ENCODE measurements around the gene TUT7. TPM values are rescaled to one million over a fixed set of nuclear protein-coding genes. Genes with fewer than 3 reads are reported as not detected.

The TUT7 gene
- polyA plus RNA-seq, 1 experiment: 31.8 TPM

DNA sequence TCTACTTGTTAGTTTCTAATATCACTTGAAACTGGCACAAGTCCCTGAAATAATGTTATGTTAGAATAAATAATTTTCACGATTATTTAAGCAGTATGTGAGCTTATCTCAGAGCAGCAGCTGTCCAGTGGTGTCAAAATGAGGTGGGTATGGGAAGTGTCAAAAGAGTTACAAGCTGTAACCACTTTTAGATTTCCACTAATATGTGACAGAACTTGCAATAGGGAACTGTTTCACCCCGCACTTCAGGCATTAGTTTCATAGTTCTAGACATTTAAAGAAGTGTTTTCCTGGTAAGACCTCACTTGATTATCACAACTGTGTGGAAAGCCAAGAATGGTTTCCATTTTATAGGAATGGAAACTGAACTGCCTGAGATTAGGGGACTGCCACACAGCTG lies 68.9 kb downstream of the TUT7 start:
- no peaks in the 10 kb centered on the region for H3K27me3 ChIP-seq (ENCODE audit: control insufficient read depth, insufficient read depth, low read length)
- no peaks in the 10 kb centered on the region; the same call in 1 of the 2 replicates for H3K9me3 ChIP-seq (ENCODE audit: control insufficient read depth, insufficient read depth, low read length)
- no peak overlapping the region for H3K27ac ChIP-seq (ENCODE audit: low read depth, low read length)
- H3K4me3 ChIP-seq (ENCODE audit: low read depth, low read length): no peak overlapping the region
- DNase-seq (ENCODE audit: low read depth, low spot score): no peak
- TF ChIP-seq, protein P1, sequence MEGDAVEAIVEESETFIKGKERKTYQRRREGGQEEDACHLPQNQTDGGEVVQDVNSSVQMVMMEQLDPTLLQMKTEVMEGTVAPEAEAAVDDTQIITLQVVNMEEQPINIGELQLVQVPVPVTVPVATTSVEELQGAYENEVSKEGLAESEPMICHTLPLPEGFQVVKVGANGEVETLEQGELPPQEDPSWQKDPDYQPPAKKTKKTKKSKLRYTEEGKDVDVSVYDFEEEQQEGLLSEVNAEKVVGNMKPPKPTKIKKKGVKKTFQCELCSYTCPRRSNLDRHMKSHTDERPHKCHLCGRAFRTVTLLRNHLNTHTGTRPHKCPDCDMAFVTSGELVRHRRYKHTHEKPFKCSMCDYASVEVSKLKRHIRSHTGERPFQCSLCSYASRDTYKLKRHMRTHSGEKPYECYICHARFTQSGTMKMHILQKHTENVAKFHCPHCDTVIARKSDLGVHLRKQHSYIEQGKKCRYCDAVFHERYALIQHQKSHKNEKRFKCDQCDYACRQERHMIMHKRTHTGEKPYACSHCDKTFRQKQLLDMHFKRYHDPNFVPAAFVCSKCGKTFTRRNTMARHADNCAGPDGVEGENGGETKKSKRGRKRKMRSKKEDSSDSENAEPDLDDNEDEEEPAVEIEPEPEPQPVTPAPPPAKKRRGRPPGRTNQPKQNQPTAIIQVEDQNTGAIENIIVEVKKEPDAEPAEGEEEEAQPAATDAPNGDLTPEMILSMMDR (IDR thresholded peaks at IDR 0.05; ENCODE audit: low read depth, low read length): no peak
- ChIA-PET POLR2A (no interaction called here), CTCF (no interaction called here)

DNA sequence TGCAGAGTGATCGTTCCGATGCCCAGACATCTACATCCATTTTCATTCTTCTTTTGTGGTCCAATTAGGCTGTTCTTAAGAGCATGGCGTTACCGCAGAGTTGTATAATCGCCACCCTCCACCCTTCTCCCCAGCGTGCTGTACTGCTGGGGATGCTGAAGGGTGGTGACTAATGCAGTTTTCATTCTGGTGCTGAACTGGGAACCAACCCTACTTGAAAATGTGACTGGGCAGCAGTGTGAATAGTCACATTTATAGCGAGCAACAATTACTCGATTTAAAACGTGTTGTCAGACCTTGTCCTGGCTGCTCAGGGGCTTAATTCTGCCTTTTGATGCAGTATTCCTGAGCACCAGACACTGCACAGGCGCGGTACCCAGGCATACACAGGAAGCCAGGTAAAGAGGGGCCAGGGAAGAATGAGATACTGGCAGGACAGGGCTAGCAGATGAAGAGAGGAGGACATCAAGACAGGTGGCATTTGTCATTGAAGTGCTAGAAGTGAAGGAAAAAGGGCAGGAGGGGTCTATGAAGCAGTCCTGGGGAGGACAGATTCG lies 71.2 kb downstream of the TUT7 start:
- CTCF ChIA-PET: no interaction called here
- peak; percentile 52 for DNase-seq (ENCODE audit: low read depth, low spot score)
- POLR2A ChIA-PET: interaction anchor here (1.0 to 1.1 kb wide), 2 partner anchors 19 to 122 kb away, joined by 5 to 6 read pairs; no protein-coding TSS in a partner anchor
- H3K27ac ChIP-seq (ENCODE audit: low read depth, low read length): peak overlapping the region; percentile 91
- peak overlapping the region; percentile 95 for H3K4me3 ChIP-seq (ENCODE audit: low read depth, low read length)
- TF ChIP-seq, protein P1 (IDR thresholded peaks at IDR 0.05; ENCODE audit: low read depth, low read length): no peak
- no peaks in the 10 kb centered on the region for H3K27me3 ChIP-seq (ENCODE audit: control insufficient read depth, insufficient read depth, low read length)
- H3K9me3 ChIP-seq (ENCODE audit: control insufficient read depth, insufficient read depth, low read length): no peaks in the 10 kb centered on the region; the same call in 1 of the 2 replicates

DNA sequence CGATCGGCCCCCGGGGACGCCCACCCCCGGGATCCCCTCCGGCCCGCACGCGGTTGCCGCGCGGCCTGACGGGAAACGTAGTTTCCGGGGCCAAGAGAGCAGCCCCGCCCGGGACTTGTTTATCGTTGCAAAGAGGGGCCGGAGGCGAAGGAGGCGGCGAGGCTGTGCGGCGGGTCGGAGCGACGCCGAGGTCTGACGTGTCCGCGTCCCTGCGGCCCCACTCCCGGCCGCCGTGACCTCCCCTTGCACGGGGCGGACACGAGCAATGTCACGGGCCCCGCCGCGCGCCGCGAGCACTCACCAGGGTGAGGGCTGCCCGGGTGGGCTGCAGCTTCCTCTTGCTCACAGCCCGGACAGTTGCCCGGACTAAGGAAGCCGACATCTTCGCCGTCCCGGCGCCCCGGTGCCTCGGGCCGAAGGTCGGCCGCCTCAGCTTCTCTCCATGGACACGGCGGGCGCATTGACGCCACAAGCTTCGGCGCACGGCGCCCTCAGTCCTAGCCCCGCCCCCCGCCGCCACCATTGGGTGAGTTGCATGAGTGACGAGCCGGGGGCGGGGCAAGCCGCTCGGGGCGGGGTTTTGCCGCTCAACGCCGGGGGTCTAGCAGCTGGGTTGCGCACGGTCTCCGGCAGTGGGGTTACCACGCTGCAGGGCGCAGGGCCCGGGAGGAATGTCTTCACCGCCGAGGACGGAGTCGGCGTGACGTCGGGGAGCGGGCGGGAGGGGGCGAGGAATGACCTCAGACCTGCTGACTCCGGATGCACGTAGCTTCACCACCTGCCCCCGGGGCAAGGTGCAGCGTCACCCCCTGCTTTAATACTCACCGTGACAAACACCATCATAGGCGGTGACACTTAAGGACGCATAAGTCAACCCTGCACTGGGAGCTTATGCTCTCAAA lies 71.9 kb downstream of the TUT7 start, which contains the start of gene ISCA1:
TSS of gene ISCA1 (minus strand) at position 462 of the 902 bp plus-strand sequence. CDS start at position 382, 80 bp downstream.
- DNase-seq (ENCODE audit: low read depth, low spot score): peak; percentile 81
- CTCF ChIA-PET: no interaction called here
- Histone ChIP-seq H3K27me3 (ENCODE audit: control insufficient read depth, insufficient read depth, low read length) (no peaks in the 10 kb centered on the region), H3K27ac (ENCODE audit: low read depth, low read length) (peak within 1 kb of the TSS; percentile 91), H3K9me3 (ENCODE audit: control insufficient read depth, insufficient read depth, low read length) (no peaks in the 10 kb centered on the region; the same call in 1 of the 2 replicates), H3K4me3 (ENCODE audit: low read depth, low read length) (peak within 1 kb of the TSS; percentile 95)
- POLR2A ChIA-PET: interaction anchor here (1.0 to 1.1 kb wide), 2 partner anchors 18 to 123 kb away, joined by 5 to 6 read pairs; no protein-coding TSS in a partner anchor
- TF ChIP-seq, protein P1 (IDR thresholded peaks at IDR 0.05; ENCODE audit: low read depth, low read length): no peak

DNA sequence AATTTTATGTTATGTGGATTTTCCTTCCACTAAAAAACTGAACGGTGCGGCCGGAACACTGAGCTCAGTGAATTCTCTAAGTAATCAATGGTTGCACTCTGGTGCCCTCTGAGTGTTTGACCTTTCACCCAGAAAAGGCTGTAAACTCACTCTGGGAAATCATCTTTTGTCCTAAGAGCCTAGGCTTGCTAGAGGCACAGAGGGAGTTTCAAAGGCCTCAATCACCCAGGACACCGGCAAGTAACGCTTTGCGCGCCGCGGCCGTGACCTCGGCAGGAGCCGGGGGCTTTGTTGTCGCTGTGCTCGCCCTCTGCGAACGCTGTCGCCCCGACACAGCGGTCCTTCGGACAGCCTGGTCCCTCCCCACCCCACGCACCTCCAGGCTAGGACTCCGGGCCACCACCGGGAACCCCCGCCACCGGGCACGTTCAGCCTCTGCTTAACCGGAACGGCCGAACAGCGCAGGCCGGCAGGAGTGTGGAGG lies 72.6 kb downstream of the TUT7 start:
- ChIA-PET POLR2A (interaction anchor here (1.1 kb wide), 1 partner anchor 124 kb away, joined by 5 read pairs; no protein-coding TSS in a partner anchor), CTCF (no interaction called here)
- no peak for DNase-seq (ENCODE audit: low read depth, low spot score)
- Histone ChIP-seq H3K27ac (ENCODE audit: low read depth, low read length) (peak overlapping the region; percentile 91), H3K27me3 (ENCODE audit: control insufficient read depth, insufficient read depth, low read length) (no peaks in the 10 kb centered on the region), H3K9me3 (ENCODE audit: control insufficient read depth, insufficient read depth, low read length) (no peaks in the 10 kb centered on the region; the same call in 1 of the 2 replicates), H3K4me3 (ENCODE audit: low read depth, low read length) (peak overlapping the region; percentile 95)
- TF ChIP-seq, protein P1 (IDR thresholded peaks at IDR 0.05; ENCODE audit: low read depth, low read length): no peak
